Activated CD8-positive, alpha-beta T cell treated with anti-CD3 and anti-CD28 coated beads for 36 hours (primary cell): ENCODE results near the gene CWC27. TPM values are rescaled to one million over a fixed set of nuclear protein-coding genes. Genes with fewer than 3 reads are reported as not detected.

Experiments used
- ATAC-seq: fragments of 200-7000 bp; cut with Tn5 transposase; one replicate; pipeline ENCODE4 v1.10.0; 2021; ENCODE audit warnings: mild to moderate bottlenecking, moderate library complexity
- CTCF ChIA-PET: fragments of 350-600 bp; sonication (Branson Sonifier 250); formaldehyde crosslinking; loops from one replicate; lab custom pipeline; 2021; ENCODE audit warnings: antibody characterized with exemption; lab: Charles Lee
- POLR2A ChIA-PET: fragments of 350-600 bp; sonication (Branson Sonifier 250); formaldehyde crosslinking; loops from one replicate; lab custom pipeline; 2021; ENCODE audit warnings: antibody characterized with exemption; lab: Charles Lee
- DNase-seq: peaks from one replicate; pipeline ENCODE4 v3.0.0-alpha.2; 2020
- H3K27ac Mint-ChIP-seq: one replicate; pipeline ENCODE4 v1.8.0; 2021; ENCODE audit warnings: mild to moderate bottlenecking, mixed read lengths
- H3K27me3 Mint-ChIP-seq: one replicate; pipeline ENCODE4 v1.8.0; 2021; ENCODE audit warnings: mixed read lengths
- H3K36me3 Mint-ChIP-seq: one replicate; pipeline ENCODE4 v1.8.0; 2021; ENCODE audit warnings: low read depth, mixed read lengths
- H3K4me1 Mint-ChIP-seq: one replicate; pipeline ENCODE4 v1.8.0; 2021; ENCODE audit warnings: low read depth, mixed read lengths
- H3K4me3 Mint-ChIP-seq: one replicate; pipeline ENCODE4 v1.8.0; 2021; ENCODE audit warnings: mild to moderate bottlenecking, moderate library complexity, mixed read lengths
- H3K9me3 Mint-ChIP-seq: one replicate; pipeline ENCODE4 v1.8.0; 2021; ENCODE audit warnings: mixed read lengths
- intact Hi-C: fragments of 100-400 bp; cut with micrococcal nuclease; formaldehyde crosslinking; loops from one replicate; pipeline ENCODE4 v1.10.0; 2022
- total RNA-seq, 2 experiments: library from RNA; stranded (reverse); gene quantifications; one replicate each; pipeline ENCODE4 v1.2.3, GENCODE V29; 2021
- TF ChIP-seq, protein P1 (sequence below): fragments of 200-600 bp; IDR thresholded peaks from one replicate; pipeline ENCODE4 v1.8.0; 2022; ENCODE audit warnings: antibody characterized with exemption, mild to moderate bottlenecking

The CWC27 gene
- total RNA-seq, 2 experiments from 2014 or later, result 32.3 to 38.1 TPM

DNA sequence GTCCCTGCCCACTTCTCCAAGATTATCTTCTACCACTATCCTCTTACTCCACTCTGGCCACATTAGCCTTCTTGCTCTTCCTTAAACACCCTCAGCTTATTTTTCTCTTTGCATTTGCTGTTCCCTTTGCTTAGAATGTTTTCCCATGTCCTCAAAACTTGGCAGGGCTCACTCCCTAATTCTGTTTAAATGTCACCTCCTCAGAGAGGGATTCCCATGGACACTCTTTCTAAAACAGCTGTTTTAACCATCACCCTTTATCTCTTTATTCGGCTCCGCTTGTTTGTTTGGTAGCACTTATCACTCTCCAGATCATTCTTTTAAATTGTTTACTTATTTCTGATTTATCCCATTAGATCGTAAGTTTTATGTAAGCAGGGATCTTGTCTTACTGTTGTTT, 278.5 kb downstream of the CWC27 start:
- ChIA-PET CTCF (interaction anchor here (0.6 to 1.2 kb wide), 3 partner anchors 10 to 56 kb away, joined by 3 read pairs; no protein-coding TSS in a partner anchor), POLR2A (no interaction called here)
- no peaks in the 10 kb centered on the region for H3K36me3 Mint-ChIP-seq
- intact Hi-C loops, result no loop called here
- H3K4me1 Mint-ChIP-seq, result no peaks in the 10 kb centered on the region
- H3K9me3 Mint-ChIP-seq, result no peaks in the 10 kb centered on the region
- TF ChIP-seq, protein P1, sequence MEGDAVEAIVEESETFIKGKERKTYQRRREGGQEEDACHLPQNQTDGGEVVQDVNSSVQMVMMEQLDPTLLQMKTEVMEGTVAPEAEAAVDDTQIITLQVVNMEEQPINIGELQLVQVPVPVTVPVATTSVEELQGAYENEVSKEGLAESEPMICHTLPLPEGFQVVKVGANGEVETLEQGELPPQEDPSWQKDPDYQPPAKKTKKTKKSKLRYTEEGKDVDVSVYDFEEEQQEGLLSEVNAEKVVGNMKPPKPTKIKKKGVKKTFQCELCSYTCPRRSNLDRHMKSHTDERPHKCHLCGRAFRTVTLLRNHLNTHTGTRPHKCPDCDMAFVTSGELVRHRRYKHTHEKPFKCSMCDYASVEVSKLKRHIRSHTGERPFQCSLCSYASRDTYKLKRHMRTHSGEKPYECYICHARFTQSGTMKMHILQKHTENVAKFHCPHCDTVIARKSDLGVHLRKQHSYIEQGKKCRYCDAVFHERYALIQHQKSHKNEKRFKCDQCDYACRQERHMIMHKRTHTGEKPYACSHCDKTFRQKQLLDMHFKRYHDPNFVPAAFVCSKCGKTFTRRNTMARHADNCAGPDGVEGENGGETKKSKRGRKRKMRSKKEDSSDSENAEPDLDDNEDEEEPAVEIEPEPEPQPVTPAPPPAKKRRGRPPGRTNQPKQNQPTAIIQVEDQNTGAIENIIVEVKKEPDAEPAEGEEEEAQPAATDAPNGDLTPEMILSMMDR, result no peak
- H3K27ac Mint-ChIP-seq, result no peak overlapping the region
- ATAC-seq (no peak), DNase-seq (no peak)
- H3K4me3 Mint-ChIP-seq, result no peak overlapping the region
- H3K27me3 Mint-ChIP-seq, result no peaks in the 10 kb centered on the region

DNA sequence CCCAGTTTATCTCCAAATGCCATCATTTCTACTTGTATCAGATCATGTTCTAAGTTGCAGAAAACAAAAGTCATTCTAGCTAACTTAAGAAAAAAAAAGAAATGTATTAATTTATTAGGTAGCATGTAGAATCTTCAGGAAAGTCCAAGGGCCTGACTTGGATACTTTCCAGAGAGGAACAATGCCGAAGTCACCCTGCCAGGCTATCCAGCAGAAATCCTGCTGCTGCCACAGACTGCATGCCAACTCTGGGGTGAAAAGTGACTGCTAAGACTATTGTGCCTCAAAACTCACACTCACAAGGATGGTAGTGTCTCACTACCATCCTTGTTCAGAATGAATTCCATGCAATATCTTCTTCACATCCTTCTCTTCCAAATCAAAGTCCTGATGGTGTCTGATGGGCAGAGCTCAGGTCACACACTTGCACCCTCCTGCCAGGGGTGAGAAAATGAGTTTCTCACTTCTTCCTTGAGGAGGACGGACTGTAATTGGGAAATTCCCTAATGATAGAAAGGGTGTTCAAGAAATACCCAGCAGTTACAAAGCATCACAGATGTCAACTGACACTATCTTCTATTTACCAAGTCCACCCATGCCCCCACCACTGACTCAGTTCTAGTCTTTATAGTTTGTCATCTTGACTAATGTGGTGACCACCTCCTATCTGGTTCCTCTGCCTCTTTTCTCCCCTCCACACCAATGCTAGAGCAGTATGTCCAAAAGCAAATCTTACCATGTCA, 279.4 kb downstream of the CWC27 start:
- Mint-ChIP-seq H3K27ac (no peak overlapping the region), H3K4me3 (no peak overlapping the region), H3K9me3 (no peaks in the 10 kb centered on the region), H3K4me1 (no peaks in the 10 kb centered on the region), H3K27me3 (no peaks in the 10 kb centered on the region), H3K36me3 (no peaks in the 10 kb centered on the region)
- ChIA-PET CTCF (interaction anchor here (0.6 to 1.2 kb wide), 3 partner anchors 11 to 28 kb away, joined by 3 read pairs; no protein-coding TSS in a partner anchor), POLR2A (interaction anchor here (0.6 kb wide), 2 partner anchors 13 to 267 kb away, joined by 3 read pairs; no protein-coding TSS in a partner anchor)
- DNase-seq (peak; percentile 15), ATAC-seq (peak; percentile 27)
- TF ChIP-seq, protein P1, result no peak
- intact Hi-C loops, result no loop called here

DNA sequence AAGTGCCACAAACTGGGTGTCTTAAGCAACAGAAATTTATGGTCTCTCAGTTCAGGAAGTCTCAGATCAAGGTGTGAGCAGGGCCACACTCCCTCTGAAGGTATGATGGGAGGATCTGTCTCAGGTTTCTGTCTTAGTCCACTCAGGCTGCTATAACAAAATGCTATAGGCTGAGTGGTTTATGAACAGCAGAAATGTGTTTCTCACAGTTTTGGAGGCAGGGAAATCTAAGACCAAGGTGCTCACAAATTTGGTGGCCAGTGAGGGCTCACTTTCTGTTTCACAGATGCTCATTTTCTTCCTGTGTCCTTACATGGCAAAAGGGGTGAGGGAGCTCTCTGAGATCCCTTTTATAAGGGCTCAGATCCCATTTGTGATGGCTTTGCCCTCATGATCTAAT, 281.4 kb downstream of the CWC27 start:
- Mint-ChIP-seq H3K4me3 (no peak overlapping the region), H3K4me1 (no peaks in the 10 kb centered on the region), H3K27me3 (no peaks in the 10 kb centered on the region), H3K9me3 (no peaks in the 10 kb centered on the region), H3K36me3 (no peaks in the 10 kb centered on the region), H3K27ac (no peak overlapping the region)
- ChIA-PET POLR2A (interaction anchor here (0.7 kb wide), 1 partner anchor 15 kb away, joined by 3 read pairs; no protein-coding TSS in a partner anchor), CTCF (no interaction called here)
- intact Hi-C loops, result no loop called here
- DNase-seq, result no peak
- TF ChIP-seq, protein P1, result no peak
- no peak for ATAC-seq

DNA sequence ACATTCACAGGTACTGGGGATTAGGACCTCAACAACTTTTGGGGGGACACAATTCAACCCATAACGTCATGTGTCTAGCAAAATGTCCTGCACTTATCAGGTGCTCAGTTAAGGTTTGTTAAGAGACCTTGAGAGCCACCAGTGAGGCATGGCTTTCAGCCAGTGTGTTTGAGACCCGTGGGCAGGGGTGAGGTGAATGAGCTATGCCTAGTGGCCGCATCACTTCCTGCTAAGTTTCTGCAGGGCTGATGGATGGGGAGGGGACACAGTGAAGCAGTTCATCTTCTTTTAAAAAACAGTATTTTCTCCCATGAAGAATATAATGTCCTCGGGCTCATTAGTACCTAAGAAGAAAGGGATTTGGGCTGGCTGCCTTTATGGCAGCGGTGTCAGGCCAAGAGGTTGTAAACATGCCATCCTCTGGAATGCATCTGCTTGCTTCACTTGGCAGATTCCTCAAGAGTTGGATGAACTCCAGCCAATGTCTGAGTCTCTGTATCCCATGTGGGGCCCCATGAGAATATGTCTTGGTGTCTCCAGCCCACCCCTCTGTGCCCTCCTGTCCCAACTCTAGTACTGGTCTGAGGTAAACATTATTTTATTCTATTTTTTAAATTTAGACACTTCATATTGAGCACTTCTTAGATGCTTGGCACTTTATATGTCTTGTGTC, 282.2 kb downstream of the CWC27 start:
- ATAC-seq (no peak), DNase-seq (peak; percentile 23)
- Mint-ChIP-seq H3K27me3 (peaks cover 2% of the 10 kb centered on the region), H3K36me3 (no peaks in the 10 kb centered on the region), H3K27ac (no peak overlapping the region), H3K9me3 (no peaks in the 10 kb centered on the region), H3K4me1 (no peaks in the 10 kb centered on the region), H3K4me3 (no peak overlapping the region)
- TF ChIP-seq, protein P1, result no peak
- intact Hi-C loops, result no loop called here
- POLR2A ChIA-PET, result no interaction called here
- CTCF ChIA-PET, result no interaction called here

DNA sequence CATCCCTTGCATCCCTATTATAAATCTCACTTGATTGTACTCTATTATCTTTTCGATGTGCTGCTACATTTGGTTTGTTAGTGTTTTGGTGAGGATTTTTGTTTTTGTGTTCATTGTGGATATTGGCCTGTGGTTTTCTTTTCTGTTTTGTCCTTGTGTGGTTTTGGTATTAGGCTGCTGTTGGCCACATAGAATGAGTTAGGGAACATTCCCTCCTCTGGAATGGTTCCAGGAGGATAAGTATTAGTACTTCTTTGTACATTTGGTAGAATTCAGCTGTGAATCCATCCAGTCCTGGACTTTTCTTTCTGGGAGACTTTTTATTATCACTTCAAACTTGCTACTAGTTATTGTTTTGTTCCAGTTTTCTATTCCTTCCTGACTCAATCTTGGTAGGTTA, 287.2 kb downstream of the CWC27 start:
- TF ChIP-seq, protein P1, result no peak
- Mint-ChIP-seq H3K27me3 (peaks cover 2% of the 10 kb centered on the region), H3K27ac (no peak overlapping the region), H3K36me3 (no peaks in the 10 kb centered on the region), H3K4me1 (no peaks in the 10 kb centered on the region), H3K9me3 (no peaks in the 10 kb centered on the region), H3K4me3 (no peak overlapping the region)
- ChIA-PET CTCF (interaction anchor here (1.0 kb wide), 1 partner anchor 19 kb away, joined by 3 read pairs; no protein-coding TSS in a partner anchor), POLR2A (no interaction called here)
- ATAC-seq (no peak), DNase-seq (no peak)
- intact Hi-C loops, result no loop called here
